ENCODE data around the gene AAMDC.
"Not testable (repeated sequence)": the region's sequence is repeated elsewhere in the genome, so short reads cannot be mapped to it uniquely, and the experiment has no call there.

Gene AAMDC

GRCh38 chr11:77819411-77819920, 1.5 kb upstream of the AAMDC start:
- Histone ChIP-seq H3K36me3 (ENCODE audit: control insufficient read depth in 1 of 2, insufficient read depth in 2 of 2, low read length in 2 of 2) (no peaks in the 10 kb centered on the region), H3K4me3 (ENCODE audit: low read depth in 1 of 2, low read length in 2 of 2) (peak overlapping the region; percentile 94 to 100), H3K27me3 (ENCODE audit: control insufficient read depth in 1 of 2, insufficient read depth in 2 of 2, low read length in 2 of 2) (no peaks in the 10 kb centered on the region), H3K4me1 (ENCODE audit: control insufficient read depth in 1 of 2, insufficient read depth in 2 of 2, low read length in 2 of 2) (peaks cover 16 to 24% of the 10 kb centered on the region in 2 donors), H3K9ac (ENCODE audit: low read depth in 1 of 2, low read length in 2 of 2) (peak overlapping the region; percentile 66 to 88), H3K9me3 (ENCODE audit: control insufficient read depth in 1 of 2, low read length in 2 of 2) (peaks cover 0 to 3% of the 10 kb centered on the region in 2 donors), H3K27ac (ENCODE audit: low read depth, low read length) (peak overlapping the region; percentile 87)

GRCh38 chr11:77819921-77820564, 901 bp upstream of the AAMDC start:
- no peaks in the 10 kb centered on the region for H3K9me3 ChIP-seq (ENCODE audit: control insufficient read depth in 1 of 2, low read length in 2 of 2)
- H3K36me3 ChIP-seq (ENCODE audit: control insufficient read depth in 1 of 2, insufficient read depth in 2 of 2, low read length in 2 of 2) = no peaks in the 10 kb centered on the region
- peaks cover 16 to 24% of the 10 kb centered on the region in 2 donors for H3K4me1 ChIP-seq (ENCODE audit: control insufficient read depth in 1 of 2, insufficient read depth in 2 of 2, low read length in 2 of 2)
- peak overlapping the region; percentile 87 for H3K27ac ChIP-seq (ENCODE audit: low read depth, low read length)
- H3K4me3 ChIP-seq (ENCODE audit: low read depth in 1 of 2, low read length in 2 of 2) = peak overlapping the region; percentile 94 to 100
- no peaks in the 10 kb centered on the region for H3K27me3 ChIP-seq (ENCODE audit: control insufficient read depth in 1 of 2, insufficient read depth in 2 of 2, low read length in 2 of 2)
- H3K9ac ChIP-seq (ENCODE audit: low read depth in 1 of 2, low read length in 2 of 2) = peak overlapping the region; percentile 66 to 88

GRCh38 chr11:77821349-77821851, 456 bp downstream of the AAMDC start:
- Histone ChIP-seq H3K27ac (ENCODE audit: low read depth, low read length) (peak overlapping the region; percentile 13), H3K9me3 (ENCODE audit: control insufficient read depth in 1 of 2, low read length in 2 of 2) (no peaks in the 10 kb centered on the region), H3K4me1 (ENCODE audit: control insufficient read depth in 1 of 2, insufficient read depth in 2 of 2, low read length in 2 of 2) (peaks cover 16 to 24% of the 10 kb centered on the region in 2 donors), H3K36me3 (ENCODE audit: control insufficient read depth in 1 of 2, insufficient read depth in 2 of 2, low read length in 2 of 2) (no peaks in the 10 kb centered on the region), H3K9ac (ENCODE audit: low read depth in 1 of 2, low read length in 2 of 2) (peak overlapping the region; percentile 80 to 90), H3K4me3 (ENCODE audit: low read depth in 1 of 2, low read length in 2 of 2) (peak overlapping the region; percentile 98 to 99), H3K27me3 (ENCODE audit: control insufficient read depth in 1 of 2, insufficient read depth in 2 of 2, low read length in 2 of 2) (no peaks in the 10 kb centered on the region)

GRCh38 chr11:77822126-77822525, 1.2 kb downstream of the AAMDC start:
- H3K36me3 ChIP-seq (ENCODE audit: control insufficient read depth in 1 of 2, insufficient read depth in 2 of 2, low read length in 2 of 2); H3K27me3 ChIP-seq (ENCODE audit: control insufficient read depth in 1 of 2, insufficient read depth in 2 of 2, low read length in 2 of 2); H3K27ac ChIP-seq (ENCODE audit: low read depth, low read length); H3K9me3 ChIP-seq (ENCODE audit: control insufficient read depth in 1 of 2, low read length in 2 of 2); H3K9ac ChIP-seq (ENCODE audit: low read depth in 1 of 2, low read length in 2 of 2): not testable (repeated sequence)
- Histone ChIP-seq H3K4me1 (ENCODE audit: control insufficient read depth in 1 of 2, insufficient read depth in 2 of 2, low read length in 2 of 2) (peaks cover 12 to 24% of the 10 kb centered on the region in 2 donors), H3K4me3 (ENCODE audit: low read depth in 1 of 2, low read length in 2 of 2) (peak overlapping the region; percentile 98 to 99)

GRCh38 chr11:77823775-77824174, 2.8 kb downstream of the AAMDC start:
- no peak overlapping the region for H3K27ac ChIP-seq (ENCODE audit: low read depth, low read length)
- H3K4me1 ChIP-seq (ENCODE audit: control insufficient read depth in 1 of 2, insufficient read depth in 2 of 2, low read length in 2 of 2) = peaks cover 10 to 13% of the 10 kb centered on the region in 2 donors
- no peaks in the 10 kb centered on the region for H3K27me3 ChIP-seq (ENCODE audit: control insufficient read depth in 1 of 2, insufficient read depth in 2 of 2, low read length in 2 of 2)
- H3K4me3 ChIP-seq (ENCODE audit: low read depth in 1 of 2, low read length in 2 of 2) = no peak overlapping the region
- no peaks in the 10 kb centered on the region for H3K9me3 ChIP-seq (ENCODE audit: control insufficient read depth in 1 of 2, low read length in 2 of 2)
- no peaks in the 10 kb centered on the region for H3K36me3 ChIP-seq (ENCODE audit: control insufficient read depth in 1 of 2, insufficient read depth in 2 of 2, low read length in 2 of 2)
- no peak overlapping the region for H3K9ac ChIP-seq (ENCODE audit: low read depth in 1 of 2, low read length in 2 of 2)

GRCh38 chr11:77828926-77829325, 8.0 kb downstream of the AAMDC start:
- no peaks in the 10 kb centered on the region for H3K27me3 ChIP-seq (ENCODE audit: control insufficient read depth in 1 of 2, insufficient read depth in 2 of 2, low read length in 2 of 2)
- no peak overlapping the region for H3K4me3 ChIP-seq (ENCODE audit: low read depth in 1 of 2, low read length in 2 of 2)
- H3K4me1 ChIP-seq (ENCODE audit: control insufficient read depth in 1 of 2, insufficient read depth in 2 of 2, low read length in 2 of 2) = peaks cover 0 to 6% of the 10 kb centered on the region in 2 donors
- no peak overlapping the region for H3K9ac ChIP-seq (ENCODE audit: low read depth in 1 of 2, low read length in 2 of 2)
- H3K27ac ChIP-seq (ENCODE audit: low read depth, low read length) = no peak overlapping the region
- H3K9me3 ChIP-seq (ENCODE audit: control insufficient read depth in 1 of 2, low read length in 2 of 2) = peaks cover 0 to 3% of the 10 kb centered on the region in 2 donors
- H3K36me3 ChIP-seq (ENCODE audit: control insufficient read depth in 1 of 2, insufficient read depth in 2 of 2, low read length in 2 of 2) = peaks cover 0 to 3% of the 10 kb centered on the region in 2 donors

GRCh38 chr11:77833302-77833701, 12.4 kb downstream of the AAMDC start:
- H3K4me1 ChIP-seq (ENCODE audit: control insufficient read depth in 1 of 2, insufficient read depth in 2 of 2, low read length in 2 of 2) = no peaks in the 10 kb centered on the region
- no peak overlapping the region for H3K4me3 ChIP-seq (ENCODE audit: low read depth in 1 of 2, low read length in 2 of 2)
- peaks cover 0 to 3% of the 10 kb centered on the region in 2 donors for H3K36me3 ChIP-seq (ENCODE audit: control insufficient read depth in 1 of 2, insufficient read depth in 2 of 2, low read length in 2 of 2)
- peaks cover 0 to 3% of the 10 kb centered on the region in 2 donors for H3K9me3 ChIP-seq (ENCODE audit: control insufficient read depth in 1 of 2, low read length in 2 of 2)
- no peak overlapping the region for H3K9ac ChIP-seq (ENCODE audit: low read depth in 1 of 2, low read length in 2 of 2)
- H3K27me3 ChIP-seq (ENCODE audit: control insufficient read depth in 1 of 2, insufficient read depth in 2 of 2, low read length in 2 of 2) = no peaks in the 10 kb centered on the region
- no peak overlapping the region for H3K27ac ChIP-seq (ENCODE audit: low read depth, low read length)

GRCh38 chr11:77842441-77843121, 21.6 kb downstream of the AAMDC start:
- no peak overlapping the region for H3K9ac ChIP-seq (ENCODE audit: low read depth in 1 of 2, low read length in 2 of 2)
- H3K4me3 ChIP-seq (ENCODE audit: low read depth in 1 of 2, low read length in 2 of 2) = no peak overlapping the region
- H3K27ac ChIP-seq (ENCODE audit: low read depth, low read length) = no peak overlapping the region
- no peaks in the 10 kb centered on the region for H3K9me3 ChIP-seq (ENCODE audit: control insufficient read depth in 1 of 2, low read length in 2 of 2)
- peaks cover 3 to 18% of the 10 kb centered on the region in 2 donors for H3K36me3 ChIP-seq (ENCODE audit: control insufficient read depth in 1 of 2, insufficient read depth in 2 of 2, low read length in 2 of 2)
- H3K27me3 ChIP-seq (ENCODE audit: control insufficient read depth in 1 of 2, insufficient read depth in 2 of 2, low read length in 2 of 2) = no peaks in the 10 kb centered on the region
- H3K4me1 ChIP-seq (ENCODE audit: control insufficient read depth in 1 of 2, insufficient read depth in 2 of 2, low read length in 2 of 2) = no peaks in the 10 kb centered on the region

- not testable (repeated sequence) for H3K9ac ChIP-seq (ENCODE audit: low read depth in 1 of 2, low read length in 2 of 2); H3K4me3 ChIP-seq (ENCODE audit: low read depth in 1 of 2, low read length in 2 of 2); H3K27me3 ChIP-seq (ENCODE audit: control insufficient read depth in 1 of 2, insufficient read depth in 2 of 2, low read length in 2 of 2); H3K4me1 ChIP-seq (ENCODE audit: control insufficient read depth in 1 of 2, insufficient read depth in 2 of 2, low read length in 2 of 2); H3K9me3 ChIP-seq (ENCODE audit: control insufficient read depth in 1 of 2, low read length in 2 of 2); H3K27ac ChIP-seq (ENCODE audit: low read depth, low read length)
- H3K36me3 ChIP-seq (ENCODE audit: control insufficient read depth in 1 of 2, insufficient read depth in 2 of 2, low read length in 2 of 2) = peaks cover 3 to 18% of the 10 kb centered on the region in 2 donors
These were observed 22.8 kb downstream of the AAMDC start for GRCh38 chr11:77843700-77844099.

GRCh38 chr11:77851503-77851902, 30.6 kb downstream of the AAMDC start:
- Histone ChIP-seq H3K36me3 (ENCODE audit: control insufficient read depth in 1 of 2, insufficient read depth in 2 of 2, low read length in 2 of 2) (peaks cover 7 to 25% of the 10 kb centered on the region in 2 donors), H3K9ac (ENCODE audit: low read depth in 1 of 2, low read length in 2 of 2) (no peak overlapping the region), H3K9me3 (ENCODE audit: control insufficient read depth in 1 of 2, low read length in 2 of 2) (peaks cover 10 to 11% of the 10 kb centered on the region in 2 donors), H3K27me3 (ENCODE audit: control insufficient read depth in 1 of 2, insufficient read depth in 2 of 2, low read length in 2 of 2) (no peaks in the 10 kb centered on the region), H3K4me1 (ENCODE audit: control insufficient read depth in 1 of 2, insufficient read depth in 2 of 2, low read length in 2 of 2) (no peaks in the 10 kb centered on the region), H3K27ac (ENCODE audit: low read depth, low read length) (no peak overlapping the region), H3K4me3 (ENCODE audit: low read depth in 1 of 2, low read length in 2 of 2) (no peak overlapping the region)

Measured in duodenal mucosa (tissue), 2 donors.